Smooth muscle cell (in vitro differentiated cells): ENCODE data around the gene RFX2. TPM values are rescaled to one million over a fixed set of nuclear protein-coding genes. Genes with fewer than 3 reads are reported as not detected.

Source experiments
- DNase-seq: peaks from one replicate; lab custom pipeline; 2025; ENCODE audit not compliant: unreplicated experiment; lab: John Stamatoyannopoulos, UW
- H2AFZ ChIP-seq: fragments of 200-600 bp; sonication (generic); 2 replicates; pipeline ENCODE4 v1.6.0; 2016; ENCODE audit warnings: antibody characterized with exemption, low read depth, mild to moderate bottlenecking
- H3F3A ChIP-seq: fragments of 200-600 bp; sonication (generic); 2 replicates; pipeline ENCODE4 v1.6.0; 2017; ENCODE audit warnings: antibody characterized with exemption, low read depth
- H3K27ac ChIP-seq: fragments of 200-600 bp; sonication (generic); 2 replicates; pipeline ENCODE4 v1.5.1; 2016; ENCODE audit warnings: low read depth, mild to moderate bottlenecking
- H3K27me3 ChIP-seq: fragments of 200-600 bp; sonication (generic); 2 replicates; pipeline ENCODE4 v1.6.1; 2016; ENCODE audit warnings: low read depth, mild to moderate bottlenecking
- H3K36me3 ChIP-seq: fragments of 200-600 bp; sonication (generic); 2 replicates; pipeline ENCODE4 v1.5.1; 2016; ENCODE audit warnings: low read depth
- H3K4me1 ChIP-seq: fragments of 200-600 bp; sonication (generic); 2 replicates; pipeline ENCODE4 v1.5.1; 2016; ENCODE audit warnings: low read depth
- H3K4me2 ChIP-seq: fragments of 200-600 bp; sonication (generic); 2 replicates; pipeline ENCODE4 v1.6.0; 2016; ENCODE audit warnings: mild to moderate bottlenecking
- H3K4me3 ChIP-seq: fragments of 200-600 bp; sonication (generic); 2 replicates; pipeline ENCODE4 v1.5.1; 2016; ENCODE audit warnings: mild to moderate bottlenecking
- H3K79me2 ChIP-seq: fragments of 200-600 bp; sonication (generic); 2 replicates; pipeline ENCODE4 v1.6.0; 2016; ENCODE audit warnings: low read depth, mild to moderate bottlenecking
- H3K9ac ChIP-seq: fragments of 200-600 bp; sonication (generic); 2 replicates; pipeline ENCODE4 v1.6.0; 2016; ENCODE audit warnings: low read depth
- H3K9me3 ChIP-seq: fragments of 200-600 bp; sonication (generic); replicated peaks from 2 replicates; pipeline ENCODE4 v1.5.1; 2016; ENCODE audit warnings: low read depth
- H4K20me1 ChIP-seq: fragments of 200-600 bp; sonication (generic); 2 replicates; pipeline ENCODE4 v1.6.0; 2016; ENCODE audit warnings: low read depth
- CTCF ChIP-seq: fragments of 200-600 bp; sonication (generic); IDR thresholded peaks from 2 replicates; pipeline ENCODE4 v1.5.1; 2017; ENCODE audit warnings: borderline replicate concordance, mild to moderate bottlenecking, antibody characterized with exemption; ENCODE audit not compliant: insufficient read depth, poor library complexity, severe bottlenecking
- WGBS: methylation state at CpG from one replicate; pipeline ENCODE4 v1.1.7; 2016; ENCODE audit warnings: low lambda C conversion rate; 5-methylcytosine and 5-hydroxymethylcytosine counted together
- polyA plus RNA-seq: library from polyadenylated mRNA; unstranded; fragments of >200 nt; fragmentation: Nextera tagmentation; extraction: Ambion mirVana; gene quantifications from 2 replicates; pipeline ENCODE4 v1.2.1, GENCODE V29; 2016
- total RNA-seq: library from RNA; depleted of rRNA; stranded (reverse); fragments of >200 nt; gene quantifications from 2 replicates; pipeline ENCODE4 v1.2.3, GENCODE V29; 2014

Gene RFX2
- total and polyA plus RNA-seq, 2 experiments from 2014 or later: 4.7 to 7.5 TPM

GRCh38 chr19:5996102-5996501, 114.2 kb downstream of the RFX2 start:
- 95% methylated on average over 26 of the region's 26 CpGs for WGBS
- H3K4me1 ChIP-seq: no peaks in the 10 kb centered on the region

GRCh38 chr19:5995606-5996005, 114.7 kb downstream of the RFX2 start:
- no peaks in the 10 kb centered on the region for H3K4me1 ChIP-seq
- H2AFZ ChIP-seq: no peak overlapping the region
- H3K27me3 ChIP-seq: no peaks in the 10 kb centered on the region
- no peak overlapping the region for H3K9ac ChIP-seq
- no peak overlapping the region for H3K4me2 ChIP-seq
- no peaks in the 10 kb centered on the region for H3K9me3 ChIP-seq
- no peak for DNase-seq
- no peak overlapping the region for H3K4me3 ChIP-seq
- H3K27ac ChIP-seq: no peak overlapping the region
- H3F3A ChIP-seq: no peaks in the 10 kb centered on the region
- 96% methylated on average over 16 of the region's 16 CpGs for WGBS
- H3K79me2 ChIP-seq: no peaks in the 10 kb centered on the region
- H3K36me3 ChIP-seq: no peaks in the 10 kb centered on the region
- no peaks in the 10 kb centered on the region for H4K20me1 ChIP-seq
- no peak for TF ChIP-seq CTCF

More at GRCh38 chr19:5996102-5996501, 114.2 kb downstream of the RFX2 start:
- Histone ChIP-seq H3K27ac (no peak overlapping the region), H3K36me3 (no peaks in the 10 kb centered on the region), H3K9ac (no peak overlapping the region), H3K79me2 (no peaks in the 10 kb centered on the region), H2AFZ (no peak overlapping the region), H3K27me3 (no peaks in the 10 kb centered on the region), H3F3A (no peaks in the 10 kb centered on the region), H3K9me3 (no peaks in the 10 kb centered on the region), H3K4me3 (no peak overlapping the region), H3K4me2 (no peak overlapping the region), H4K20me1 (no peaks in the 10 kb centered on the region)
- TF ChIP-seq CTCF: no peak
- DNase-seq: no peak

GRCh38 chr19:5994405-5995165, 115.7 kb downstream of the RFX2 start:
- Histone ChIP-seq H3K4me3 (no peak overlapping the region), H3K36me3 (no peaks in the 10 kb centered on the region), H3K27ac (no peak overlapping the region), H3F3A (no peaks in the 10 kb centered on the region), H3K9me3 (no peaks in the 10 kb centered on the region), H3K4me2 (no peak overlapping the region), H2AFZ (no peak overlapping the region), H4K20me1 (no peaks in the 10 kb centered on the region), H3K9ac (no peak overlapping the region), H3K27me3 (no peaks in the 10 kb centered on the region), H3K4me1 (no peaks in the 10 kb centered on the region), H3K79me2 (no peaks in the 10 kb centered on the region)
- WGBS: 97% methylated on average over 29 of the region's 29 CpGs
- no peak for DNase-seq
- TF ChIP-seq CTCF: no peak
